ENCODE measurements around the gene SNCAIP. TPM values are rescaled to one million over a fixed set of nuclear protein-coding genes. Genes with fewer than 3 reads are reported as not detected.

SNCAIP gene
- total and polyA plus RNA-seq, 9 of the 15 experiments (the other 6 are each of a cell fraction or from before 2014, with no cell fraction given): 0.04 TPM; not detected in 8

- ChIA-PET POLR2A (no interaction called here), CTCF (ENCODE audit: low intra/inter-chr PET ratio) (no interaction called here)
- H3K9me3 ChIP-seq (replicated peaks; ENCODE audit: control insufficient read depth, insufficient read depth, low read depth, low read length): no peaks in the 10 kb centered on the region
- H3K27ac ChIP-seq (ENCODE audit: extremely low read depth, low read depth, low read length): no peak overlapping the region
- FAIRE-seq (no peak), ATAC-seq (no peak), DNase-seq (ENCODE audit: extremely low read depth in 1 of 4, low spot score in 3 of 4) (no peak)
- H2AFZ ChIP-seq (ENCODE audit: low read depth, low read length): no peak overlapping the region
- no TSS peak for BruUV-seq (replicated peaks)
- no peak overlapping the region for H3K9ac ChIP-seq (ENCODE audit: insufficient read depth in 1 of 2, low read depth in 2 of 2, low read length in 2 of 2)
- no peak overlapping the region for H3K4me3 ChIP-seq
- intact Hi-C loops (cut with micrococcal nuclease): no loop called here
- H4K20me1 ChIP-seq (replicated peaks; ENCODE audit: control insufficient read depth, insufficient read depth, low read length): no peaks in the 10 kb centered on the region
- in situ Hi-C loops (cut with MboI): no loop called here
- 0% methylated on average over 3 of the region's 3 CpGs for WGBS (ENCODE audit: insufficient coverage, low coverage, missing lambda C conversion rate)
- H3K9me1 ChIP-seq (ENCODE audit: control insufficient read depth, insufficient read depth, low read length): no peaks in the 10 kb centered on the region
- no peaks in the 10 kb centered on the region for H3K36me3 ChIP-seq (ENCODE audit: control insufficient read depth, insufficient read depth, low read length)
- no peaks in the 10 kb centered on the region for H3K4me1 ChIP-seq (replicated peaks in 1 of 2; ENCODE audit: control insufficient read depth in 2 of 2, insufficient read depth in 2 of 2, low read length in 2 of 2)
- no peaks in the 10 kb centered on the region; a peak in 1 of 5 replicates for H3K27me3 ChIP-seq (ENCODE audit: control insufficient read depth in 2 of 2, insufficient read depth in 2 of 2, low read length in 2 of 2)
- no peaks in the 10 kb centered on the region for H3K79me2 ChIP-seq (ENCODE audit: control insufficient read depth, insufficient read depth, low read length)
- H3K4me2 ChIP-seq (ENCODE audit: insufficient read depth, low read length): no peak overlapping the region
- no peak for TF ChIP-seq BRCA1 (IDR thresholded peaks at IDR 0.05)
- TF ChIP-seq BRCA1 (CRISPR knock-in tag; IDR thresholded peaks at IDR 0.05): no peak
- no peak for TF ChIP-seq ZBED1 (IDR thresholded peaks at IDR 0.05)
- no peak for TF ChIP-seq NCOA4 (IDR thresholded peaks at IDR 0.05; ENCODE audit: partially characterized antibody)
- TF ChIP-seq, protein P1, sequence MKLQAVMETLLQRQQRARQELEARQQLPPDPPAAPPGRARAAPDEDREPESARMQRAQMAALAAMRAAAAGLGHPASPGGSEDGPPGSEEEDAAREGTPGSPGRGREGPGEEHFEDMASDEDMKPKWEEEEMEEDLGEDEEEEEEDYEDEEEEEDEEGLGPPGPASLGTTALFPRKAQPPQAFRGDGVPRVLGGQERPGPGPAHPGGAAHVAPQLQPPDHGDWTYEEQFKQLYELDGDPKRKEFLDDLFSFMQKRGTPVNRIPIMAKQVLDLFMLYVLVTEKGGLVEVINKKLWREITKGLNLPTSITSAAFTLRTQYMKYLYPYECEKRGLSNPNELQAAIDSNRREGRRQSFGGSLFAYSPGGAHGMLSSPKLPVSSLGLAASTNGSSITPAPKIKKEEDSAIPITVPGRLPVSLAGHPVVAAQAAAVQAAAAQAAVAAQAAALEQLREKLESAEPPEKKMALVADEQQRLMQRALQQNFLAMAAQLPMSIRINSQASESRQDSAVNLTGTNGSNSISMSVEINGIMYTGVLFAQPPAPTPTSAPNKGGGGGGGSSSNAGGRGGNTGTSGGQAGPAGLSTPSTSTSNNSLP (IDR thresholded peaks at IDR 0.05; ENCODE audit: borderline replicate concordance, low read depth, low read length): no peak
- TF ChIP-seq, protein P2, sequence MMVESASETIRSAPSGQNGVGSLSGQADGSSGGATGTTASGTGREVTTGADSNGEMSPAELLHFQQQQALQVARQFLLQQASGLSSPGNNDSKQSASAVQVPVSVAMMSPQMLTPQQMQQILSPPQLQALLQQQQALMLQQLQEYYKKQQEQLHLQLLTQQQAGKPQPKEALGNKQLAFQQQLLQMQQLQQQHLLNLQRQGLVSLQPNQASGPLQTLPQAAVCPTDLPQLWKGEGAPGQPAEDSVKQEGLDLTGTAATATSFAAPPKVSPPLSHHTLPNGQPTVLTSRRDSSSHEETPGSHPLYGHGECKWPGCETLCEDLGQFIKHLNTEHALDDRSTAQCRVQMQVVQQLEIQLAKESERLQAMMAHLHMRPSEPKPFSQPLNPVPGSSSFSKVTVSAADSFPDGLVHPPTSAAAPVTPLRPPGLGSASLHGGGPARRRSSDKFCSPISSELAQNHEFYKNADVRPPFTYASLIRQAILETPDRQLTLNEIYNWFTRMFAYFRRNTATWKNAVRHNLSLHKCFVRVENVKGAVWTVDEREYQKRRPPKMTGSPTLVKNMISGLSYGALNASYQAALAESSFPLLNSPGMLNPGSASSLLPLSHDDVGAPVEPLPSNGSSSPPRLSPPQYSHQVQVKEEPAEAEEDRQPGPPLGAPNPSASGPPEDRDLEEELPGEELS (CRISPR knock-in tag; IDR thresholded peaks at IDR 0.05; ENCODE audit: borderline replicate concordance): no peak
- TF ChIP-seq SP2 (IDR thresholded peaks at IDR 0.05; ENCODE audit: extremely low read depth, low read depth, low read length, poor library complexity, severe bottlenecking): no peak
- TF ChIP-seq ZNF3 (CRISPR knock-in tag; IDR thresholded peaks at IDR 0.05): no peak
- TF ChIP-seq SIX5 (IDR thresholded peaks at IDR 0.05; ENCODE audit: borderline replicate concordance in 1 of 2, insufficient read depth in 1 of 2, low read depth in 1 of 2, low read length in 2 of 2): no peak
- TF ChIP-seq, protein P3, sequence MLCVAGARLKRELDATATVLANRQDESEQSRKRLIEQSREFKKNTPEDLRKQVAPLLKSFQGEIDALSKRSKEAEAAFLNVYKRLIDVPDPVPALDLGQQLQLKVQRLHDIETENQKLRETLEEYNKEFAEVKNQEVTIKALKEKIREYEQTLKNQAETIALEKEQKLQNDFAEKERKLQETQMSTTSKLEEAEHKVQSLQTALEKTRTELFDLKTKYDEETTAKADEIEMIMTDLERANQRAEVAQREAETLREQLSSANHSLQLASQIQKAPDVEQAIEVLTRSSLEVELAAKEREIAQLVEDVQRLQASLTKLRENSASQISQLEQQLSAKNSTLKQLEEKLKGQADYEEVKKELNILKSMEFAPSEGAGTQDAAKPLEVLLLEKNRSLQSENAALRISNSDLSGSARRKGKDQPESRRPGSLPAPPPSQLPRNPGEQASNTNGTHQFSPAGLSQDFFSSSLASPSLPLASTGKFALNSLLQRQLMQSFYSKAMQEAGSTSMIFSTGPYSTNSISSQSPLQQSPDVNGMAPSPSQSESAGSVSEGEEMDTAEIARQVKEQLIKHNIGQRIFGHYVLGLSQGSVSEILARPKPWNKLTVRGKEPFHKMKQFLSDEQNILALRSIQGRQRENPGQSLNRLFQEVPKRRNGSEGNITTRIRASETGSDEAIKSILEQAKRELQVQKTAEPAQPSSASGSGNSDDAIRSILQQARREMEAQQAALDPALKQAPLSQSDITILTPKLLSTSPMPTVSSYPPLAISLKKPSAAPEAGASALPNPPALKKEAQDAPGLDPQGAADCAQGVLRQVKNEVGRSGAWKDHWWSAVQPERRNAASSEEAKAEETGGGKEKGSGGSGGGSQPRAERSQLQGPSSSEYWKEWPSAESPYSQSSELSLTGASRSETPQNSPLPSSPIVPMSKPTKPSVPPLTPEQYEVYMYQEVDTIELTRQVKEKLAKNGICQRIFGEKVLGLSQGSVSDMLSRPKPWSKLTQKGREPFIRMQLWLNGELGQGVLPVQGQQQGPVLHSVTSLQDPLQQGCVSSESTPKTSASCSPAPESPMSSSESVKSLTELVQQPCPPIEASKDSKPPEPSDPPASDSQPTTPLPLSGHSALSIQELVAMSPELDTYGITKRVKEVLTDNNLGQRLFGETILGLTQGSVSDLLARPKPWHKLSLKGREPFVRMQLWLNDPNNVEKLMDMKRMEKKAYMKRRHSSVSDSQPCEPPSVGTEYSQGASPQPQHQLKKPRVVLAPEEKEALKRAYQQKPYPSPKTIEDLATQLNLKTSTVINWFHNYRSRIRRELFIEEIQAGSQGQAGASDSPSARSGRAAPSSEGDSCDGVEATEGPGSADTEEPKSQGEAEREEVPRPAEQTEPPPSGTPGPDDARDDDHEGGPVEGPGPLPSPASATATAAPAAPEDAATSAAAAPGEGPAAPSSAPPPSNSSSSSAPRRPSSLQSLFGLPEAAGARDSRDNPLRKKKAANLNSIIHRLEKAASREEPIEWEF (CRISPR knock-in tag; IDR thresholded peaks at IDR 0.05): no peak
- no peak for TF ChIP-seq ETV1 (tag; conservative IDR thresholded peaks at IDR 0.05; ENCODE audit: low read depth)
- TF ChIP-seq ZNF79 (CRISPR knock-in tag; IDR thresholded peaks at IDR 0.05; ENCODE audit: low read depth): no peak
These were observed 29.1 kb downstream of the SNCAIP start for GRCh38 chr5:122341087-122341486.
